Fibroblast of the aortic adventitia (primary cell): ENCODE measurements around the gene TLE1. TPM values are rescaled to one million over a fixed set of nuclear protein-coding genes. Genes with fewer than 3 reads are reported as not detected.

Source experiments
- DNase-seq: peaks from one replicate; pipeline ENCODE4 v3.0.0-alpha.2; 2010; ENCODE audit warnings: low read depth
- H3K4me3 ChIP-seq: 2 replicates; pipeline ENCODE4 v1.5.1; 2011; ENCODE audit warnings: low read depth, mild to moderate bottlenecking, control low read depth, low read length, moderate library complexity
- CTCF ChIP-seq: IDR thresholded peaks from 2 replicates; pipeline ENCODE4 v1.5.1; 2011; ENCODE audit warnings: mild to moderate bottlenecking, low read length, control low read depth, inconsistent platforms; ENCODE audit not compliant: insufficient read depth
- total RNA-seq: library from RNA; depleted of rRNA; stranded (reverse); fragments of >200 nt; gene quantifications from 2 replicates; pipeline ENCODE4 v1.2.3, GENCODE V29; 2012; ENCODE audit warnings: low replicate concordance

TLE1 gene
- total RNA-seq, 1 donor: 49.5 TPM

- TF ChIP-seq CTCF: no peak
- no peak for DNase-seq
- no peak overlapping the region for H3K4me3 ChIP-seq
Measured at GRCh38 chr9:81680506-81680905, 8.8 kb downstream of the TLE1 start.

GRCh38 chr9:81680006-81680405 lies 9.3 kb downstream of the TLE1 start:
- no peak for DNase-seq
- TF ChIP-seq CTCF: no peak
- no peak overlapping the region for H3K4me3 ChIP-seq

- TF ChIP-seq CTCF: no peak
- H3K4me3 ChIP-seq: no peak overlapping the region
- DNase-seq: no peak
Measured at GRCh38 chr9:81678088-81678487, 11.3 kb downstream of the TLE1 start.

- H3K4me3 ChIP-seq: no peak overlapping the region
- no peak for DNase-seq
- no peak for TF ChIP-seq CTCF
Measured at GRCh38 chr9:81676395-81676794, 13.0 kb downstream of the TLE1 start.

GRCh38 chr9:81673310-81673709 lies 16.0 kb downstream of the TLE1 start:
- no peak for DNase-seq
- no peak for TF ChIP-seq CTCF

GRCh38 chr9:81671880-81672280 lies 17.5 kb downstream of the TLE1 start:
- DNase-seq: peak; percentile 98
- no peak for TF ChIP-seq CTCF
- no peak overlapping the region for H3K4me3 ChIP-seq

More at GRCh38 chr9:81673310-81673709, 16.0 kb downstream of the TLE1 start:
- no peak overlapping the region for H3K4me3 ChIP-seq

GRCh38 chr9:81669866-81670265 lies 19.5 kb downstream of the TLE1 start:
- no peak for TF ChIP-seq CTCF
- DNase-seq: no peak
- no peak overlapping the region for H3K4me3 ChIP-seq
